Mucosa of stomach (tissue), 1 donor: ENCODE measurements around the gene PVALB.

ENCODE experiments used
- H3K27me3 ChIP-seq: one replicate; pipeline ENCODE4 v1.7.0; 2013; ENCODE audit warnings: mild to moderate bottlenecking, low read length; ENCODE audit not compliant: control insufficient read depth, insufficient read depth
- H3K36me3 ChIP-seq: one replicate; pipeline ENCODE4 v1.7.0; 2013; ENCODE audit warnings: low read length; ENCODE audit not compliant: control insufficient read depth, insufficient read depth
- H3K4me1 ChIP-seq: one replicate; pipeline ENCODE4 v1.7.0; 2013; ENCODE audit warnings: mild to moderate bottlenecking, low read length; ENCODE audit not compliant: control insufficient read depth, insufficient read depth
- H3K4me3 ChIP-seq: one replicate; pipeline ENCODE4 v1.7.0; 2013; ENCODE audit warnings: low read length
- H3K9ac ChIP-seq: one replicate; pipeline ENCODE4 v1.7.0; 2013; ENCODE audit warnings: mild to moderate bottlenecking, low read length, moderate library complexity
- H3K9me3 ChIP-seq: one replicate; pipeline ENCODE4 v1.7.0; 2013; ENCODE audit warnings: mild to moderate bottlenecking, low read length, moderate library complexity; ENCODE audit not compliant: control insufficient read depth
- donor health status: Pancreatic carcinoma.

PVALB gene, protein sequence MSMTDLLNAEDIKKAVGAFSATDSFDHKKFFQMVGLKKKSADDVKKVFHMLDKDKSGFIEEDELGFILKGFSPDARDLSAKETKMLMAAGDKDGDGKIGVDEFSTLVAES

DNA sequence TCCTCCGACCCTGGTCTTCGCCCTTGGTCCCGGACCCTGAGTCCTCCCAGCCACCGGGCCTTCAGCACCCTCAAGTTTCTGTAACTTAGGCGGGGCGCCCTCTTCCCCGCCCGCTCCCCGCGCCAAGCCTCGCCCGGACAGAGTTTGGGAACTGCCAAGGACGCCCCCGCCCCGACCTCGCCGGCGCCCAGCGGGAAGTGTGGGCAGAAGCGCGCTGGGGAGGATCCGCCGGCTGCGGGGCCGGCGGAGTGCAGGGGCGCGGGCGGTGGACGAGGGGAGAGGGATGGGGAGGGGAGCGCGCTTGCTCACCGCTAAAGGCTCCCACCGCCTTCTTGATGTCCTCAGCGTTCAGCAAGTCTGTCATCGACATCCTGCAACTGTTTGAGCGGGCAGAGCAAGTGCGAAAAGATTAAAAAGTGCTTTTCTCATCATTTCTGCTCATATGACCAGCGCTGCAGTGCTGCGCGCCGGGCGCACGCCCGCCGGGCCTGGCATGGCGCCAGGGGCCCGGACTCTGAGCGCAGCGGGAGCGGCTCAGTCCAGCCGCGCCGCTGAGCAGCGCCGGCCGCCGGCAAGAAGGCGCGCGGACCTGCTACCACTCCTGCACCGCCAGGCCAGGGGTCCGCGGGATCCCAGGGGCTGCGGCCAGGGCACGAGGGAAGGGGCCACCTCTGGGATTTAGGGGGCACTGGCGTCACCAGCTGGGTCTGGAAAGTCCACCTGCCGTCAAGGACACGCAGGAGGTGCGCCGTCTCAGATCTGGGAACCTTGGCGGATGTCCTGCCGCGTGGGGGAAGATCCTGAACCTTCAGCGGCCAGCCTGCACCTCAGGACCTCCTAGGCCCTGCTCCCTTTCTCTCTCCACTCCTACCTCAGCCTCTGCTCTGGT is at the start of gene PVALB:
TSS of gene PVALB (minus strand) at position 400 of the 889 bp plus-strand sequence. CDS start at position 370, 30 bp downstream.
- Histone ChIP-seq H3K27me3 (peaks cover 80% of the 10 kb centered on the region), H3K4me3 (no peak within 1 kb of the TSS), H3K4me1 (no peaks in the 10 kb centered on the region), H3K36me3 (no peaks in the 10 kb centered on the region), H3K9me3 (no peaks in the 10 kb centered on the region), H3K9ac (no peak within 1 kb of the TSS)

DNA sequence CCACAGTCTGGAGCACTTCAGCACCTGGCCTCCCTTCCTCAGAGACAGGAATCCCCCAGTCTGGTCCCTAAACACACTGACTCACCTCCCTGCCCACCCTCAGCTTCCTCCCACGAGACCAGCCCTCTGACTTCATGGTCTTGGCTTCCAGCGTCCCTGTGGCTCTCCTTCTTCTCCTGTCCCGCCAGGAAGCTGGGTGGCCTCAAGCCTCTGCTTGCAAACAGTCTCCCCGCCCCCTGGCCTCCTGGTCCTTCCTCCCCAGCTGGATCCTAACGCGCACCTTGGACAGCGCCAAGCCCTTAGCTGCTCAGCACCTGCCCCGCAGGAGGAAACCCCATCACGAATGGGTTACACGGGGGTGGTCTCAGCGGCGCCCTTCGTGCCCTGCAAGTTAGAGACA is 48.5 kb upstream of the PVALB start:
- H3K27me3 ChIP-seq, result peaks cover 15% of the 10 kb centered on the region
- H3K4me3 ChIP-seq, result no peak overlapping the region
- no peak overlapping the region for H3K9ac ChIP-seq
- no peaks in the 10 kb centered on the region for H3K36me3 ChIP-seq
- H3K4me1 ChIP-seq, result no peaks in the 10 kb centered on the region
- no peaks in the 10 kb centered on the region for H3K9me3 ChIP-seq

DNA sequence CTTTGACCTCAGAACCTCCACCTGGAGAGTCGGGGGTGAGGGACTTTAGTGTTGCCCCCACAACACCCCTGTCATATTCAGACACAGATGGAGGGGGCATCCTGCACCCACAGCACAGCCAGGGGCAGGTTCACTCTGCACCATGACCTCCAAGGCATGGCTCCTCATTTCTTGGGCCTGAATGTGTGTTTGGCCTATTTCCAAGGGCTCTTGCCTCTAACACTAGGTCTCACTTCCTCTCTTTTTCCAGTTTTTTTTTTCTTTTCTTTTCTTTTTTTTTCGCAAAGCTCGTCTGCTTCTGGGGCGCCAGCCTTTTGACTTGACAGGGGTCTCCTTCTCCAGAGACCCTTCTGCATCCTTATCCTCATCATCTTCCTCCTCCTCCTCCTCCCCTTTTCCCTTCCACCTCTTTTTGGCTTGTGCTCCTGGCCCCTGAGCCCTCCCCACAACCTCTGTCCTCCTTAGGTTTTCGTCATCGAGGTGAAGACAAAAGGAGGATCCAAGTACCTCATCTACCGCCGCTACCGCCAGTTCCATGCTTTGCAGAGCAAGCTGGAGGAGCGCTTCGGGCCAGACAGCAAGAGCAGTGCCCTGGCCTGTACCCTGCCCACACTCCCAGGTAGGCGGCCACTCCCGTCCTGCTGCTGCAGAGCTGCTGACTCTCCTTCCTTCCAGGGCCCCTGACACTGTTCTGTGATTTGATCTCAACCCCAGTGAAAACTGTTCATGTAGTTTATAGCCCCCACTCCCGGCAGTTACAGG is 47.8 kb upstream of the PVALB start:
- Histone ChIP-seq H3K4me3 (no peak overlapping the region), H3K27me3 (peaks cover 15% of the 10 kb centered on the region), H3K9me3 (no peaks in the 10 kb centered on the region), H3K9ac (no peak overlapping the region), H3K4me1 (no peaks in the 10 kb centered on the region), H3K36me3 (no peaks in the 10 kb centered on the region)

DNA sequence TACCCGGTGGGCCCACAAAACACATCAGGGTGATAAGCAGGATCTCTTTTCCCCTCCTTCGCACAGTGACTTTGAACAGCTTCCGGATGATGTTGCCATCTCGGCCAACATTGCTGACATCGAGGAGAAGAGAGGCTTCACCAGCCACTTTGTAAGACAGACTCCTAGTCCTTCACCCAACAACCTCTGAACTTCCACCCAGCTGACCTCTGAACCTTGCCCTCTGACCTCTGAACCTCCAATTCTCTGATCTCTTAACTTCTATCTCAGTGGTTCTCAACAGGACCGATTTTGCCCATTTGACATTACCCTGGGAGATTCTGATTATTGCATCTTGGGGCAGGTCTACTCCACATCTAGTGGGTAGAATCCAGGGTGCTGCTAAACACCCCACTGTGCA is 47.1 kb upstream of the PVALB start:
- Histone ChIP-seq H3K27me3 (peaks cover 9% of the 10 kb centered on the region), H3K4me1 (no peaks in the 10 kb centered on the region), H3K36me3 (no peaks in the 10 kb centered on the region), H3K4me3 (no peak overlapping the region), H3K9me3 (no peaks in the 10 kb centered on the region), H3K9ac (no peak overlapping the region)

DNA sequence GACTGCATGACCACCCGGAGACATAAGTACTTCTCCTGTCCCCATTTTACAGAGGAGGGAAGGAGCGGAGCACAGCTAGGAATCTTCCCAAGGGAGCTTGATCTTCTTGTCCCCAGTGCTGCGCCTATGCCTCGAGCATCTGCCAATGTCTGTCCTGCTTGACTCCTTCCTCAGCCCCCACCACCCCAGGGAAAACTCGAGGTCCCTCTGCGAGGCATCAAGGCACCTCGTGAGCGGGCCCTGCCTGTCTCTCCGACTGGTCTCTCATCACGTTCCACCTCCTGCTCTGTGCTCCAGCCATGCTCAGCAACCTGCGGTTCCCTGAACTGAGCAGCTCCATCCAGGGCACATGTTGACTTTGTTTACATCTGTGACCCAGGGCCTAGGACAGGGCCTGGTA is 46.4 kb upstream of the PVALB start:
- no peak overlapping the region for H3K9ac ChIP-seq

DNA sequence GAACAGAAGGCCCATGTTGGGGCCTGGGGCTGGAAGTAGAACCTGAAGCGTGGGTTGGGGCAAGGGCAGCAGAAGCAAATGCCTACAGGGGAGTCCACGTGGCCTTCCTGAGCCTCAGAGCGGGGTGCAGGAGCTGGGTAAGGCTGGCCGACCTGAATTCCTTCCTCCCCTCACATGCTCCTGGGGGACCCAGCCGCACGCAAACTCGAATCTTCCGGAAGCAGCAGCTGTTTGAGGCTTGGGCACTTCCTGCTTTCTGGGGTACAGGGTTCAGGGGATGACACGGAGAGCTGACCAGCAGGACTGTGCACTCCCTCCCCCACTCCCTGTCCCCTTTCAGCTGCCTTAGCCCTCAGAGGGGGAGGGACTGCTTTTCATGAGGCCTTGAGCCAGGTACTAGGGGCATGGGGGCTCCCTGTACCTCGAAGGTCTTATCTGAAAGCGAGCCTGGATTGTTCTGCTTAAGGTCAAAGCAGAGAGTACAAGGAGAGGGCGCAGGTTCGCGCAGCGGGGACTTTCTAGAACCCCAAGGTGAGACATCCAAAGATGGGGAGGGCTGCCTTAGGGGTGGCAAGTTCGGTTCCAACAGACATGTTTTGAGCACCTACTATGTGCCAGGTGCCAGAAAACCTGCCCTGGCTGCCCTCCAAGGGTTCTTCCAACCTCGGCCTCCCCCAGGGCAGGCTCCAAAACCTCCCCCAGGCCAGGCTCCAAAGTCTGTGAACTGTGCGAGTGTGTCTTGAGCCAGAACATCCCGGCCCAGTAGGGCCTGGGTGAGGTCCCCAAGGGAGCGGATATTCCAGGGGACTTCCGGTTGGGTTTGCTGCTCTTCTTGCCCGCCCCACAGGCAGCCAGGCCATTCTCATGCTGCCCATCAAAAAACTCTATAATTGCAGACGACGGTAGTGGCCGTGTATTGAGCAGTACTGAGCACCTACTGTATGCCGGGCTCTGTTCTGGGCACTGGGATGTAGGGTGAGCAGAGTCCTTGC is 45.7 kb upstream of the PVALB start:
- Histone ChIP-seq H3K4me1 (no peaks in the 10 kb centered on the region), H3K27me3 (peaks cover 9% of the 10 kb centered on the region), H3K36me3 (no peaks in the 10 kb centered on the region), H3K9me3 (no peaks in the 10 kb centered on the region), H3K4me3 (no peak overlapping the region), H3K9ac (no peak overlapping the region)

More for the DNA sequence above, 46.4 kb upstream of the PVALB start:
- Histone ChIP-seq H3K27me3 (peaks cover 9% of the 10 kb centered on the region), H3K36me3 (no peaks in the 10 kb centered on the region), H3K4me1 (no peaks in the 10 kb centered on the region), H3K4me3 (no peak overlapping the region), H3K9me3 (no peaks in the 10 kb centered on the region)

DNA sequence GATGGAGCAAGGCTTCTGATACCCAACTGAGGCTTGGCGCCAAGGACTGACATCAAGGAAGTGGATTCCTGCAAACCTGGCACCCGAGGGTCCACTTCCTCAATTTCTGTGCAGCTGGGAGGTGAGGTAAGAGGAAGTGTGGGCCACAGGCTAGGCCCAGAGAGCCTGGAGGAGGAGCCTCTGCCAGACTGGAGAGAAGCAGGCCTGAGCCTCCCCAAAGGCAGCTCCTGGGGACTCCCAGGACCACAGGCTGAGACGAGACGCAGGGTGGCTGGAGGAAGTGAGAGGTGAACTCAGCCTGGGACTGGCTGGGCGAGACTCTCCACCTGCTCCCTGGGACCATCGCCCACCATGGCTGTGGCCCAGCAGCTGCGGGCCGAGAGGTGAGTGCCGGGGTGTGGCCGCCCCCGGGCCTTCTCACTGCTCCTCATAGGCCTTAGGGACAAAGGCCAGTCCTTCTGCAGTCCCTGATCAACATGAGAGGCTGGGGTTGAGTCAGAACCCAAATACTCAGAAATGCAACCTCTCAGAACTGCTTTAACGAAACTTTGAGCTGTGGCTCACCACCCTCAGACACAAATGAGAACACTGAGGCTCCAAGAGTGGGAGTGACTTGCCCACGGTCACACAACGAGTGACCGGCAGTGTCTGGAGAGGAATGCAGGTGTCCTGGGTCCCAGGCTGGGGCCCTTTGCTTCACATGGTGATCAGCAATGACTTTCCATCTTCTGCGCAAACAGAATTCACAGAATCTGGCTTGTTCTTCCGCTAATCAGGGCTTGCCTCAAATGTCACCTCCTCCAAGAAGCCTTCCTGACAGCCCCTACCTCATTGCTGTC is 44.2 kb upstream of the PVALB start, which contains the start of gene NCF4:
TSS of gene NCF4 (plus strand) at position 186 of the 839 bp plus-strand sequence. CDS start at position 352, 166 bp downstream.
- Histone ChIP-seq H3K4me3 (no peak within 1 kb of the TSS), H3K9me3 (no peaks in the 10 kb centered on the region), H3K4me1 (no peaks in the 10 kb centered on the region), H3K36me3 (no peaks in the 10 kb centered on the region), H3K9ac (peak within 1 kb of the TSS; percentile 52), H3K27me3 (peaks cover 15% of the 10 kb centered on the region)

DNA sequence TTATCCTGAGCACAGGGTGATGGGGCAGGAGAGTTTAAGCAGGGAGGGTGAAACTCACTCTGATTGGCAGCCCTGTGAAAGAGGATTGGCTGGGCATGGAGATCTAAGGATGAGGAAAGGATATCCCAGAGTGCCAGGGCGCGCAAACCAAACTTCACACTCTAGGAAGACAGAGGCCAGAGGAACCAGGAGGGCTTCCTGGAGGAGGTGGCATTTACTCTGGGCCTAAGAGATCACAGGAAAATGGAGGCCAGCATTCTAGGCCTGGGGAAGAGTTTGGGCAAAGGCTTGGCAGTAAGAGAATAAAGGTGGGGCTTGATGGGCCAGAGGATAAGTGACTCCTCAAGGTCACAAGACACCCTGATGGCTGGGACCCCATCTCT is 43.6 kb upstream of the PVALB start:
- Histone ChIP-seq H3K4me3 (no peak overlapping the region), H3K36me3 (no peaks in the 10 kb centered on the region), H3K4me1 (no peaks in the 10 kb centered on the region), H3K9ac (no peak overlapping the region), H3K27me3 (peaks cover 15% of the 10 kb centered on the region), H3K9me3 (no peaks in the 10 kb centered on the region)

DNA sequence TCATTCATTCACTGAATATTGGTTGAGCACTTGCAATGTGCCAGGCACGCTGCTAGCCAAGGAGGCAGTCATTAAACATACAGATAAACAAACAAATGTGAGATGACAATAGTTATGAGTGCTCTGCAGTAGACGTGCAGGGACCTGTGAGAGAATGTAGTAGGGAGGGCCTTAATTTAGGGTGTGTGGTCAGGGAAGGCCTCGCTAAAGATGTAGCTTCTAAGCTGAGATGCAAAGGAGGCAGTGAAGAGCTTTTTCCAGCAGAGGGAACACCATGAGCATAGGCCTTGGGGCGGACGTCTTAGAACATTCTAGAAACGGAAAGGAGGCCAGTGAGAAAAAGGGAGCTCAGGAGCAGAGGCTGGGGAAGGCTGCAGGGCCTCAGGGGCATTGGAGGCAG is 43.2 kb upstream of the PVALB start:
- H3K4me1 ChIP-seq, result no peaks in the 10 kb centered on the region
- no peaks in the 10 kb centered on the region for H3K36me3 ChIP-seq

DNA sequence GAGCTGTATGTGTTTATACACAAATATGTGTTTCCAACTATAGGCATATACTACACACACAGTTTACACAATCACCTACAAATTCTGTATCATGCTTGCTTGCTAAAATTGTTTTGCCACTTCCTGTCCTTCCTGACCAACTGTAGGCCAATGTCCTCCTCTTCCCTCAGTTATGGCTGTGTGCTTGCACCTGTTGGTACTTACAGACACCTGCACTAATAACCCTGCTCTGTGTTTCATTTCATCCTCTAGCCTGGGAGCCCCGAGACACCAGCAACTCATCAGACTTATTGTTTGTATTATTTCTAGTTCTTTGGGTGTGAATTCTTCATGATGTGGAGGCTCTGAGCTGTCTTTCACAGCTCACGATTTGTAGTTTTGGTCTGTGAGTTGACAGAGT is 42.1 kb upstream of the PVALB start:
- H3K4me1 ChIP-seq, result no peaks in the 10 kb centered on the region
- H3K27me3 ChIP-seq, result peaks cover 11% of the 10 kb centered on the region
- H3K9ac ChIP-seq, result no peak overlapping the region
- no peak overlapping the region for H3K4me3 ChIP-seq
- H3K9me3 ChIP-seq, result no peaks in the 10 kb centered on the region
- no peaks in the 10 kb centered on the region for H3K36me3 ChIP-seq

More for the DNA sequence above, 43.2 kb upstream of the PVALB start:
- Histone ChIP-seq H3K9me3 (no peaks in the 10 kb centered on the region), H3K4me3 (no peak overlapping the region), H3K9ac (no peak overlapping the region), H3K27me3 (peaks cover 11% of the 10 kb centered on the region)

DNA sequence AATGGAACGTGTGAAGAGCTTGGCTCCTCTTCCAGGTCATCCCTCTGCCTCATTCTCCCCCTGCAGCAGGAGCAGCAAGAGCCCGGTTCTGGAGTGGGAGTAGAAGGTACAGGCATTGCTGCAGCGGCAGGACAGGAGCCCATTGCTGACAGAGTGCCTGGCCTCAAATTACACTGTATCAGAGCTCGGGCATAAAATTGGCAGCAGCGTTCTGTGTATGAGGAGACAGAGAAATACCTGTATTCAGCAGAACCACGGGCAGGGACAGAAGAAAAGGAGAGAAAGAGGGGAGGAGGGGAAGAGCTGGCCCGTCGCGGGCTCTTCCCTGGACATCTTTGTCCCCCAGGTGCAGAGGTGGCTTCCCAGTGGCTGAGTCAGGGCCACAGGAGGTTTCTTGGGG is 41.3 kb upstream of the PVALB start:
- Histone ChIP-seq H3K4me3 (no peak overlapping the region), H3K36me3 (no peaks in the 10 kb centered on the region), H3K27me3 (peaks cover 11% of the 10 kb centered on the region), H3K9me3 (no peaks in the 10 kb centered on the region), H3K9ac (no peak overlapping the region), H3K4me1 (no peaks in the 10 kb centered on the region)
